GM12864 (cell line): Measurements from ENCODE around the gene SYMPK.

Experiments used
- DNase-seq: peaks from one replicate; pipeline ENCODE4 v3.0.0-alpha.2; 2011; ENCODE audit warnings: low read depth
- H3K4me3 ChIP-seq: 2 replicates; pipeline ENCODE4 v1.5.1; 2011; ENCODE audit warnings: mild to moderate bottlenecking, low read depth, low read length, control low read depth
- CTCF ChIP-seq: IDR thresholded peaks from 2 replicates; pipeline ENCODE4 v1.5.1; 2011; ENCODE audit warnings: low read depth, mild to moderate bottlenecking, moderate library complexity, low read length, control low read depth, inconsistent platforms; ENCODE audit errors: missing control alignments

SYMPK gene

GRCh38 chr19:45828523-45828922 lies 34.4 kb downstream of the SYMPK start:
- no peak for TF ChIP-seq CTCF
- DNase-seq: no peak
- H3K4me3 ChIP-seq: no peak overlapping the region

GRCh38 chr19:45827459-45828093 lies 35.4 kb downstream of the SYMPK start:
- H3K4me3 ChIP-seq: no peak overlapping the region
- TF ChIP-seq CTCF: no peak
- no peak for DNase-seq

- TF ChIP-seq CTCF: no peak
- H3K4me3 ChIP-seq: no peak overlapping the region
- DNase-seq: no peak
Measured at GRCh38 chr19:45826934-45827333, 36.0 kb downstream of the SYMPK start.

- no peak for DNase-seq
- no peak for TF ChIP-seq CTCF
- H3K4me3 ChIP-seq: no peak overlapping the region
Measured at GRCh38 chr19:45825917-45826893, 36.7 kb downstream of the SYMPK start.

DNA sequence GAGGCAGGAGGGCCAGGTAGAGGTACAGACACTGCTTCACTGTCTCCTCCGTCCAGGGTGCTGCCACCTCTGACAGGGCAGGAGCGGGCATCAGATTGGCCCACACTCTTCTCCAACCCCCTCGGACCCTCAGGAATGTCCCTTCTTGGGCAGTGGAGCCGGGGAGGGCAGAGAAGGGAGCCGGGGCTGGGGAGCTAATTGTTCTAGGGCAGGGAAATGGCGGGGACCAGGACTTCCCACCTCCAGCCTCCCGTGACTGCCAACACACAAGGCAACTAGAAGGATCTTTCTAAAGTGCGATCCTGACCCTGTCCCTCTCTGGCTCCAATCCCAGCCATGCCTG lies 37.7 kb downstream of the SYMPK start:
- no peak overlapping the region for H3K4me3 ChIP-seq
- TF ChIP-seq CTCF: no peak
- DNase-seq: no peak

DNA sequence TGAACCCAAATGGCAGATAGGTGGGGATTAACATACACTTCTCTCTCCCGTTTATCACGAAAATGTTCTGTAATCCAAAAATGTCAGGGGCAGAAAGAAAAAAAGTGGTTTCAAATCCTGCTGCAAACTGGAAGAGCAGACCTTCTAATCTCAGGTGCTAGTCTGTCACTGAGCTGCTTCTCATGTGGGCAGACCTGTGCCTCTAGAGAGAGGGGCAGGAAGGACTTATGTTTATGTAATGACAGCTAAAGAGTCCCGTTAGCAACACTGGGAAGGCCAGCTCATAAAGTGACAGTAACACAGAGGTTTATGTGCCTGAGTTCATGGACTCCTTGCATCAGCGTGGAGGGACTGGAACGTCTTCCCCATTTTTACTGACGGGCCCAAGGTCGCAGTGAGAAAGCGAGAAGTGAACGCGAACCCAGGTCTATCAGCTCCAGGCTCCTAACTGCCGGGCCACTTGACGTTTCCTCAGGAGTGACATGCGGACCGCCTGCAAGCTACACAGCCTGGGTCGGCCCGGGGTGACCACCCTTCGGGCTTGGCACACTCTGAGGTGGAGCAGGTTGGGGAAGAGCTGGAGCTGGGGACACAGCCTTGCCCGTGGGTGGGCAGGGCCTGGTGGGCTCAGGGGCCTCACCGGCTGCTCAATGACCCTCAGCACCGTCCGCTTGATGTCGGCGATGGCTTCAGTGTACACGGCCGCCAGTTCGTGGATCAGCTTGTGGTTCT lies 38.2 kb downstream of the SYMPK start:
- DNase-seq: no peak
- TF ChIP-seq CTCF: no peak
- H3K4me3 ChIP-seq: no peak overlapping the region
